HG03575 (cell line): ENCODE measurements around the gene PIH1D1.
"Not testable (repeated sequence)": the region's sequence is repeated elsewhere in the genome, so short reads cannot be mapped to it uniquely, and the experiment has no call there.

Experiments used
- ATAC-seq: cut with Tn5 transposase; IDR thresholded peaks from one replicate; pipeline ENCODE4 v1.9.1; 2021; ENCODE audit not compliant: unreplicated experiment, insufficient number of reproducible peaks, low FRiP score; ENCODE audit errors: extremely low read depth

The PIH1D1 gene

GRCh38 chr19:49461656-49462055 is 10.0 kb upstream of the PIH1D1 start:
- no peak for ATAC-seq

- not testable (repeated sequence) for ATAC-seq
Measured at GRCh38 chr19:49461130-49461529, 9.5 kb upstream of the PIH1D1 start.

- no peak for ATAC-seq
Measured at GRCh38 chr19:49459388-49459787, 7.8 kb upstream of the PIH1D1 start.

GRCh38 chr19:49458567-49458903 is 6.9 kb upstream of the PIH1D1 start:
- no peak for ATAC-seq

DNA sequence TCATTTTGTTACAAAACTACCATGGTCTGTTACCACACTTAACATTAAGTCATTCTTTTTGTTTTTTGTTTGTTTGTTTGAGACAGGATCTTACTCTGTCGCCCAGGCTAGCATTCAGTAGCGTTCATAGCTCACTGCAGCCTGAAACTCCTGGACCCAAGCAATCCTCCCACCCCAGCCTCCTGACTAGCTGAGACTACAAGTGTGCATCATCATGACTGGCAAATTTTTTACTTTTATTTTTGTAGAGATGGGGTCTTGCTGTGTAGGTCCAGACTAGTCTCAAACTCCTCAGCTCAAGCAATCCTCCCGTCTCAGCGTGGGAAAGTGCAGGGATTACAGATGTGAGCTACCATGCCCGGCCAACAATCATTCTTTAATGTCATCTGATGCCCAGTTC is 4.7 kb upstream of the PIH1D1 start:
- ATAC-seq: no peak

DNA sequence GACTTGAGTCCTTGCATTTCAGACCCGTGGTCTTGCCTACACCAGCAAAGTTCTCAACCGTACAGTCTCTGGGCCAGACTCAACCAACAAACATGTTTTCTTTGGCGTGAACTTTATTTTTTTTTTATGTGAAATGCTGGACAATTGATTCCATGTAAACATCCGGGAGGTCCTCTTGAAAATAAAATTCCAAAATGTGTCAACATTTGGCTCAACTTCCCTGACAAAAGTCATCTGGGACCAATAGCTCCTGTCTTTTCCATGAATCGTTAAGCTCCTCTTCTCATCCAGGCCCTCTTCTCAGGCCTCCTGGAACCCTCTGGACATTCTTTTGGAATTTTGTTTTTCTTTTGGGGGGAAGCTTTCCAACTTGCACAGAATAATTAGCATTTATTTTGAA is 4.2 kb upstream of the PIH1D1 start:
- no peak for ATAC-seq

DNA sequence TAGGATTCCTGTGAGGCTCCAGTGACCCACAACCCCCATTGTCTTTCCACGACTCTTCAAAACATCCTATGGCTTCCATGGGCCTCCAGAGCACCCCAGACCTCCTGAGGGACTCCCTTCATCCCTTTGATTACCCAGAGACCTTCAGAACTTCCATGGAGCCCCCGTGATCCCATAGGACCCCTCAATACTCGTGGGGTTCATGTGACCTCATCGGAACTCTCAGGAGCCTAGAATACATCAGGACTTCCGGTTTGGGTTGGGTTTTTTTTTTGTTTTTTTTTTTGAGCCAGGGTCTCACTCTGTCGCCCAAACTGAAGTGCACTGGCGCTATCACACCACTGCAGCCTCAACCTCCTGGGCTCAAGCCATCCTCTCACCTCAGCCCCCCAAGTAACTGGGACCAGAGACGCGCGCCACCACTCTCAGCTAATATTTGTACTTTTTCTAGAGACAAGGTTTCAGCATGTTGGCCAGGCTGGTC is 2.2 kb upstream of the PIH1D1 start:
- no peak for ATAC-seq

GRCh38 chr19:49453013-49453756 is 1.6 kb upstream of the PIH1D1 start, which contains the start of gene ALDH16A1:
Gene ALDH16A1 (plus strand): TSS chr19:49453225. CDS start chr19:49453332, 107 bp downstream.
- peak; percentile 41 for ATAC-seq

- ATAC-seq: no peak
Measured at GRCh38 chr19:49450405-49450804, 1.2 kb downstream of the PIH1D1 start.

GRCh38 chr19:49448432-49448786 is 3.2 kb downstream of the PIH1D1 start:
- ATAC-seq: no peak

GRCh38 chr19:49447485-49448431 is 3.9 kb downstream of the PIH1D1 start:
- ATAC-seq: no peak

- no peak for ATAC-seq
Measured at GRCh38 chr19:49445997-49446396, 5.6 kb downstream of the PIH1D1 start.

DNA sequence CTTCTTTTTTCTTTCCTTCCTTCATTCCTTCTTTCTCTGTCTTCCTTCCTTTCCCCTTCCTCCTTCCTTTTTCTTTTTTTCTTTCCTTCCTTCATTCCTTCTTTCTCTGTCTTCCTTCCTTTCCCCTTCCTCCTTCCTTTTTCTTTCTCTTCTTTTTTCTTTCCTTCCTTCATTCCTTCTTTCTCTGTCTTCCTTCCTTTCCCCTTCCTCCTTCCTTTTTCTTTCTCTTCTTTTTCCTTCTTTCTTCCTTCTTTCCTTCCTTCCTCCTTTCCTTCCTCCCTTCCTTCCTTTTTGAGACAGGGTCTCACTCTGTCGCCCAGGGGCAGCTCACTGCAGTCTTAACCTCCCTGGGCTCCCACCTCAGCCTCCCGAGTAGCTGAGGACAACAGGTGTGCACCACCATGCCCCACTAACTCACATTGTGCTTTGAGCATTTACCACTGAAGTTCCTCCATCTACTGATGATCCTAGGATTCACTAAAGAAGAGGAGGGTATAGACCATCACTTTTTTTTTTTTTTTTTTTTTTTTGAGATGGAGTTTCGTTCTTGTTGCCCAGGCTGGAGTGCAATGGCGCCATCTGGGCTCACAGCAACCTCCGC is 7.4 kb downstream of the PIH1D1 start:
- not testable (repeated sequence) for ATAC-seq

- ATAC-seq: peak; percentile 59
Measured at GRCh38 chr19:49443366-49444099, 8.1 kb downstream of the PIH1D1 start.

GRCh38 chr19:49442771-49443365 is 8.7 kb downstream of the PIH1D1 start:
- ATAC-seq: no peak

DNA sequence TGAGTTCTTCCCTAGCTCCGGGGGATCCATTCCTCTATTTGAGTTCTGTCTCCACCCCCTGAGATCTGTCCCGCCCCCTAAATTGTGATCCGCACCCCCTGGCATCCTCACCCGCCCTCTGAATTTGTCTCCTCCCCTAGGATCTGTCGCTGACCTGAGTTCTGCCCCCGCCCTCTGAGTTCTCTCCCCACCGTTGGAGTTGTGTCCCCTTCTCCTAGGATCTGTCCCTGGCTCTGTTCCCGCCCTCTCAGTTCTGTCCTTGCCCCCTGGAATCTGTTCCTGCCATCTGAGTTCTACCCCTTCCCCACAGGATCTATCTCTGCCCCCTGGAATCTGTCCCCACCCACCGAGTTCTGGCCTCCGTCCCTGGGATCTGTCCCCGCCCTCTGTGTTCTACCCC is 9.3 kb downstream of the PIH1D1 start:
- no peak for ATAC-seq

- no peak for ATAC-seq
Measured at GRCh38 chr19:49441960-49442350, 9.7 kb downstream of the PIH1D1 start.

- no peak for ATAC-seq
Measured at GRCh38 chr19:49441210-49441959, 10.2 kb downstream of the PIH1D1 start, which contains the start of gene SLC17A7. Gene SLC17A7 (minus strand): TSS chr19:49441527. CDS start chr19:49441379, 148 bp downstream.
